ENCODE results near the gene SBF2.
"Not testable (repeated sequence)": the region's sequence is repeated elsewhere in the genome, so short reads cannot be mapped to it uniquely, and the experiment has no call there.

SBF2 gene

DNA sequence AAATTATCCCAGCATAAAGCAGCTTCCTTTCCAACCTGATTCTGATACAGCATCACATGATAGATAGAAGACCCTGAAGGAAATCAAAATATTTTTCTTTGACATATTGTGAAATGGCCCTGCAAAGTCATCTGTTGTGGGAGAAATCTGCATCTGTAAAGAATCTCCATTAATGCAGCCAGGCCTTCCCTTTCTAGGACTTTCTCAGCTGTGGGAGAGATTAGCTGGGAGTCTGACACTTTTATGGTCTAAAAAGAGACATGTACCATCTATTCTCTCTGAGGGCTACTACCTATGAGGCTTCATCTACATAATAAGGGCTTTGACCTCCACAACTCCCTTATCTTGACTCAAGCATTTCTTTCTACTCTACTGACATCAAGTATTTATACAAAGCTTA lies 392.1 kb downstream of the SBF2 start:
- H3K79me1 ChIP-seq (replicated peaks; ENCODE audit: low read length, poor library complexity, severe bottlenecking): peaks cover 5% of the 10 kb centered on the region
- H2BK12ac ChIP-seq (ENCODE audit: low read length in 2 of 2): no peak overlapping the region
- no peak overlapping the region for H4K91ac ChIP-seq (ENCODE audit: low read length)
- no peak overlapping the region for H2BK15ac ChIP-seq (ENCODE audit: low read depth, poor library complexity, severe bottlenecking)
- H3K9ac ChIP-seq (ENCODE audit: low read length): no peak overlapping the region
- H3K18ac ChIP-seq (ENCODE audit: low read depth in 1 of 2, low read length in 2 of 2): no peak overlapping the region
- H3K4me2 ChIP-seq (ENCODE audit: low read length, poor library complexity, severe bottlenecking): no peak overlapping the region
- H2AK5ac ChIP-seq (ENCODE audit: low read length, severe bottlenecking): peak overlapping the region; percentile 47
- H3K9me3 ChIP-seq (ENCODE audit: control insufficient read depth, low read length): no peaks in the 10 kb centered on the region
- no peak overlapping the region for H2BK5ac ChIP-seq (ENCODE audit: low read depth, low read length, poor library complexity, severe bottlenecking)
- H3K4ac ChIP-seq (ENCODE audit: low read depth in 1 of 2, low read length in 2 of 2): no peak overlapping the region
- peaks cover 3% of the 10 kb centered on the region for H3K4me1 ChIP-seq (ENCODE audit: control insufficient read depth, insufficient read depth, low read depth, low read length)
- H3K14ac ChIP-seq (ENCODE audit: low read length in 2 of 2): no peak overlapping the region
- no peak for DNase-seq
- peaks cover 2 to 4% of the 10 kb centered on the region in 2 experiments for H3K36me3 ChIP-seq (ENCODE audit: control insufficient read depth in 1 of 2, insufficient read depth in 2 of 2, low read depth in 1 of 2, low read length in 2 of 2)
- H4K8ac ChIP-seq (ENCODE audit: low read length): no peak overlapping the region
- no peak overlapping the region for H2BK120ac ChIP-seq (ENCODE audit: low read depth, low read length)
- no peak overlapping the region for H3K23ac ChIP-seq (ENCODE audit: low read length in 2 of 2)
- H3K27ac ChIP-seq (ENCODE audit: low read length, poor library complexity, severe bottlenecking): peak overlapping the region; percentile 17
- no peaks in the 10 kb centered on the region for H3K27me3 ChIP-seq (ENCODE audit: control insufficient read depth in 1 of 2, insufficient read depth in 1 of 2, low read length in 2 of 2)
- H3K4me3 ChIP-seq (ENCODE audit: insufficient read depth in 1 of 2, low read depth in 1 of 2, low read length in 2 of 2): no peak overlapping the region
- no peak overlapping the region for H2AFZ ChIP-seq (ENCODE audit: low read depth, low read length)

GRCh38 chr11:9900253-9900652 lies 393.8 kb downstream of the SBF2 start:
- H3K14ac ChIP-seq (ENCODE audit: low read length in 2 of 2); H3K4me2 ChIP-seq (ENCODE audit: low read length, poor library complexity, severe bottlenecking); H4K8ac ChIP-seq (ENCODE audit: low read length); H3K18ac ChIP-seq (ENCODE audit: low read depth in 1 of 2, low read length in 2 of 2); H2BK12ac ChIP-seq (ENCODE audit: low read length in 2 of 2); H3K4ac ChIP-seq (ENCODE audit: low read depth in 1 of 2, low read length in 2 of 2); H2BK120ac ChIP-seq (ENCODE audit: low read depth, low read length); H3K9me3 ChIP-seq (ENCODE audit: control insufficient read depth, low read length); H3K4me3 ChIP-seq (ENCODE audit: insufficient read depth in 1 of 2, low read depth in 1 of 2, low read length in 2 of 2); H3K27me3 ChIP-seq (ENCODE audit: control insufficient read depth in 1 of 2, insufficient read depth in 1 of 2, low read length in 2 of 2); H3K23ac ChIP-seq (ENCODE audit: low read length in 2 of 2); H3K79me1 ChIP-seq (replicated peaks; ENCODE audit: low read length, poor library complexity, severe bottlenecking); H2AFZ ChIP-seq (ENCODE audit: low read depth, low read length); H3K4me1 ChIP-seq (ENCODE audit: control insufficient read depth, insufficient read depth, low read depth, low read length); H2AK5ac ChIP-seq (ENCODE audit: low read length, severe bottlenecking); H2BK5ac ChIP-seq (ENCODE audit: low read depth, low read length, poor library complexity, severe bottlenecking); H4K91ac ChIP-seq (ENCODE audit: low read length); H2BK15ac ChIP-seq (ENCODE audit: low read depth, poor library complexity, severe bottlenecking): not testable (repeated sequence)
- H3K9ac ChIP-seq (ENCODE audit: low read length): peak overlapping the region; percentile 61
- peaks cover 2 to 13% of the 10 kb centered on the region in 2 experiments for H3K36me3 ChIP-seq (ENCODE audit: control insufficient read depth in 1 of 2, insufficient read depth in 2 of 2, low read depth in 1 of 2, low read length in 2 of 2)
- 64% methylated on average over 7 of the region's 8 CpGs for WGBS
- peak; percentile 41 for DNase-seq
- H3K27ac ChIP-seq (ENCODE audit: low read length, poor library complexity, severe bottlenecking): peak overlapping the region; percentile 62

GRCh38 chr11:9899676-9900075 lies 394.3 kb downstream of the SBF2 start:
- H3K9me3 ChIP-seq (ENCODE audit: control insufficient read depth, low read length): no peaks in the 10 kb centered on the region
- WGBS: no CpG with 5 or more reads among the region's 1 CpG

GRCh38 chr11:9896902-9897301 lies 397.1 kb downstream of the SBF2 start:
- Histone ChIP-seq H3K4me3 (ENCODE audit: insufficient read depth in 1 of 2, low read depth in 1 of 2, low read length in 2 of 2) (no peak overlapping the region), H3K4me1 (ENCODE audit: control insufficient read depth, insufficient read depth, low read depth, low read length) (peaks cover 5% of the 10 kb centered on the region), H3K18ac (ENCODE audit: low read depth in 1 of 2, low read length in 2 of 2) (no peak overlapping the region), H3K4ac (ENCODE audit: low read depth in 1 of 2, low read length in 2 of 2) (no peak overlapping the region), H4K8ac (ENCODE audit: low read length) (no peak overlapping the region), H3K4me2 (ENCODE audit: low read length, poor library complexity, severe bottlenecking) (no peak overlapping the region), H2BK12ac (ENCODE audit: low read length in 2 of 2) (no peak overlapping the region), H3K23ac (ENCODE audit: low read length in 2 of 2) (no peak overlapping the region), H2AFZ (ENCODE audit: low read depth, low read length) (no peak overlapping the region), H3K14ac (ENCODE audit: low read length in 2 of 2) (no peak overlapping the region), H3K27me3 (ENCODE audit: control insufficient read depth in 1 of 2, insufficient read depth in 1 of 2, low read length in 2 of 2) (no peaks in the 10 kb centered on the region), H4K91ac (ENCODE audit: low read length) (no peak overlapping the region), H3K36me3 (ENCODE audit: control insufficient read depth in 1 of 2, insufficient read depth in 2 of 2, low read depth in 1 of 2, low read length in 2 of 2) (peaks cover 9 to 30% of the 10 kb centered on the region in 2 experiments), H2BK120ac (ENCODE audit: low read depth, low read length) (no peak overlapping the region), H3K9me3 (ENCODE audit: control insufficient read depth, low read length) (no peaks in the 10 kb centered on the region), H2BK5ac (ENCODE audit: low read depth, low read length, poor library complexity, severe bottlenecking) (no peak overlapping the region), H3K27ac (ENCODE audit: low read length, poor library complexity, severe bottlenecking) (no peak overlapping the region), H3K9ac (ENCODE audit: low read length) (no peak overlapping the region), H2AK5ac (ENCODE audit: low read length, severe bottlenecking) (no peak overlapping the region), H3K79me1 (replicated peaks; ENCODE audit: low read length, poor library complexity, severe bottlenecking) (peaks cover 3% of the 10 kb centered on the region), H2BK15ac (ENCODE audit: low read depth, poor library complexity, severe bottlenecking) (no peak overlapping the region)
- no CpG with 5 or more reads among the region's 2 CpGs for WGBS
- DNase-seq: no peak

More at GRCh38 chr11:9899676-9900075, 394.3 kb downstream of the SBF2 start:
- Histone ChIP-seq H2BK15ac (ENCODE audit: low read depth, poor library complexity, severe bottlenecking) (no peak overlapping the region), H3K27me3 (ENCODE audit: control insufficient read depth in 1 of 2, insufficient read depth in 1 of 2, low read length in 2 of 2) (no peaks in the 10 kb centered on the region), H3K4ac (ENCODE audit: low read depth in 1 of 2, low read length in 2 of 2) (no peak overlapping the region), H2BK12ac (ENCODE audit: low read length in 2 of 2) (no peak overlapping the region), H3K14ac (ENCODE audit: low read length in 2 of 2) (no peak overlapping the region), H3K9ac (ENCODE audit: low read length) (peak overlapping the region; percentile 61), H3K4me2 (ENCODE audit: low read length, poor library complexity, severe bottlenecking) (no peak overlapping the region), H3K23ac (ENCODE audit: low read length in 2 of 2) (no peak overlapping the region), H3K4me3 (ENCODE audit: insufficient read depth in 1 of 2, low read depth in 1 of 2, low read length in 2 of 2) (no peak overlapping the region), H3K79me1 (replicated peaks; ENCODE audit: low read length, poor library complexity, severe bottlenecking) (peaks cover 5% of the 10 kb centered on the region), H3K36me3 (ENCODE audit: control insufficient read depth in 1 of 2, insufficient read depth in 2 of 2, low read depth in 1 of 2, low read length in 2 of 2) (peaks cover 2 to 19% of the 10 kb centered on the region in 2 experiments), H2BK5ac (ENCODE audit: low read depth, low read length, poor library complexity, severe bottlenecking) (no peak overlapping the region), H2AK5ac (ENCODE audit: low read length, severe bottlenecking) (no peak overlapping the region), H4K8ac (ENCODE audit: low read length) (no peak overlapping the region), H3K18ac (ENCODE audit: low read depth in 1 of 2, low read length in 2 of 2) (no peak overlapping the region), H2AFZ (ENCODE audit: low read depth, low read length) (no peak overlapping the region), H3K4me1 (ENCODE audit: control insufficient read depth, insufficient read depth, low read depth, low read length) (peaks cover 3% of the 10 kb centered on the region), H3K27ac (ENCODE audit: low read length, poor library complexity, severe bottlenecking) (no peak overlapping the region), H4K91ac (ENCODE audit: low read length) (no peak overlapping the region), H2BK120ac (ENCODE audit: low read depth, low read length) (no peak overlapping the region)
- no peak for DNase-seq

All from mesenchymal stem cell (in vitro differentiated cells and primary cell).